ENCODE results near the gene SUSD4.

Gene SUSD4

DNA sequence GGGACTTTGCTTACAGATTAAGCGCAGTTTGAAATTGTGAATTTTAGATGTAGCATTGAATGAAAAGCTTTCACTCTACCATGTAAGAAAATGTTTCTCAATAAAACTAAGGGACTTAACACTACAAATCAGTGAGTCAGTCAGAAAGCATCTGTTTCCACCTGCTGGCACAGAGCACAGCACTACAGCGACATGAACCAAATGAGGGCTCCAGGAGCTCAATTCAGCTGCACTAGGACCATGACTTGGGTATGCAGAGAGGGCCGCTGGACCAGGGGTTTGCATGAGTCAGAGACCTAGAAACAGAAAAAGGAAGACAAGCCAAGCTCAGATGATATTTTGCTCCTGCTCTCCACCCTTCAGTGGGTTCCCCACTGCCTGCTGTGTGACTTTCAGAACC is 5.2 kb downstream of the SUSD4 start:
- no peak for DNase-seq (ENCODE audit: low spot score)
- no peak for FAIRE-seq

GRCh38 chr1:223355699-223356098 is 8.3 kb downstream of the SUSD4 start:
- no peak for FAIRE-seq
- DNase-seq (ENCODE audit: low spot score), result no peak

DNA sequence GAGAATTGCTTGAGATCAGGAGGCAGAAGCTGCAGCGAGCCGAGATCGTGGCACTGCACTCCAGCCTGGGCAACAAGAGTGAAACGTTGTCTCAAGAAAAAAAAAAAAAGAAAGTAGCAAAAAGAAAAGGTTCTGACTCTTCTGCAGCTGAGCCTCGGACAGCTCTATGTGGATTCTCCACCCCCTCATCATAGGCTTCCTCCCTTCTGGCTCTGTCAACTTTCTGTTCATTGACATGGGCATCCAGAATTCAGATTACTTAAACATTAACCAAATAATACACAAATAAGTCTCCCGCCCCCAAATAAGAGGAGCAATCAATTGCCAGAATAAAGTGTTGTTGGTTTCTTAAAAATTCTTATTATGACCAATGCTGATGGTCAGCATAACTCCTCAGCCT is 10.0 kb downstream of the SUSD4 start:
- no peak for FAIRE-seq
- DNase-seq (ENCODE audit: low spot score), result no peak

GRCh38 chr1:223352944-223353343 is 11.0 kb downstream of the SUSD4 start:
- FAIRE-seq (no peak), DNase-seq (ENCODE audit: low spot score) (no peak)

GRCh38 chr1:223350361-223350908 is 13.5 kb downstream of the SUSD4 start:
- DNase-seq (ENCODE audit: low spot score) (no peak), FAIRE-seq (no peak)

GRCh38 chr1:223349241-223349640 is 14.7 kb downstream of the SUSD4 start:
- FAIRE-seq, result no peak
- no peak for DNase-seq (ENCODE audit: low spot score)

- DNase-seq (ENCODE audit: low spot score) (no peak), FAIRE-seq (no peak)
Measured at GRCh38 chr1:223348439-223348838, 15.5 kb downstream of the SUSD4 start.

DNA sequence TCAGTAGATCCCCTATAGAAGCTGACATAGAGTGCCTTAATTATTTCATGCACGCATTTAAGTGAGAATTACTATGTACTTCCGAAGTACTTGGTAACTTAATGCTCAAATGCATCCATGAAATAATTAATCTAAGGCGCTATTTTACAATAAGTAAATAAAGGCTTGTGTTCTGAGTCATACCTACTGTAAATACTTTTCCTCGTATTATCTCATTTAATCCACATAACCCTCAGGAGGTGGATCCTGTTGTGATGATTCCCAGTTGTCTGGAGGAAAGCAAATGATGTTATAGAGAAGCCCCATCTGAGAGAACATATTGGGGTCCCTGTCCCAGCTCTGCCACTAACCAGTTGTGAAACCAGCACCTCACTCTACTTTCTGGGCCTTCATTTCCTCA is 16.4 kb downstream of the SUSD4 start:
- FAIRE-seq (no peak), DNase-seq (ENCODE audit: low spot score) (no peak)

GRCh38 chr1:223346311-223346710 is 17.7 kb downstream of the SUSD4 start:
- no peak for DNase-seq (ENCODE audit: low spot score)
- FAIRE-seq, result no peak

DNA sequence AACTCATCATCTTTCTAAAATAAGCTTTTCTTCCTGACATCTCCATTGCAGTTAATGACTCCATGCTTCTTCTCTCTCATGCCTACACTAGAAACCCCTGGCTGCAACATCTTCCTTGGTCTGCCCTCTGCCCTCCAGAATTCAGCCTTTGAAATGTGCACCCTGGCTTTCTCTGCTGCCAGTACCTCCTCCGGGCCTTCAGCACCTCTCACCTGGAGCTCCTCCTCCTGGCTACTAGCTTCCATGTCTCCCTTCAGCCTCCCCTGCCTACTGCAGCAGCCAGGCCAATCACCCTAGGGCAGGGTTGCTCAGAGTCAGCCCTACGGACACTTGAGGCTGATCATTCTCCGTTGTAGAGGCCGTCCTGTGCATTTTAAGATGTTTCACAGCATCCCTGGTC is 18.3 kb downstream of the SUSD4 start:
- DNase-seq (ENCODE audit: low spot score), result no peak
- FAIRE-seq, result no peak

- FAIRE-seq (no peak), DNase-seq (ENCODE audit: low spot score) (no peak)
Measured at GRCh38 chr1:223344491-223344890, 19.5 kb downstream of the SUSD4 start.

- DNase-seq (ENCODE audit: low spot score), result no peak
- FAIRE-seq, result no peak
Measured at GRCh38 chr1:223343692-223344091, 20.3 kb downstream of the SUSD4 start.

DNA sequence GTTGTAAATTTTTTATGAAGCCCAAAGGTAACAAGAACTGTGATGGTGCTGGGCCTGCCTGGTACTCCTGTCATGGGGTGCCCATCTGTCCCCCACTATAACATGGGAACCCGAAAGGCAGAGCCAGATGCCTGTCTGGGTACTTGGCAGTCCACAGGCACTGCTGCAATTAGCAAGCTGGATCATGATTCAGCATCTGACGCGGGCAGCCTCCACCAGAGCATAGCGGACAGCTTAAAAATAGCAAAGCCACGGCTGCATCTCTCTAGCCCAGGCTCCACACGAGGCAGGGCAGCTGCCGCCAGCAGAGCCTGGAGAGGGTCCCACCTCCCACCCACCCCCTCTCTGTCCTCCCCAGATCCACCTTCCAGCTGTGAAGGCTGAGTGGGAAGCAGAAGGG is 22.9 kb downstream of the SUSD4 start:
- DNase-seq (ENCODE audit: low spot score), result no peak
- FAIRE-seq, result no peak

GRCh38 chr1:223340637-223341036 is 23.3 kb downstream of the SUSD4 start:
- DNase-seq (ENCODE audit: low spot score) (no peak), FAIRE-seq (no peak)

GRCh38 chr1:223339861-223340260 is 24.1 kb downstream of the SUSD4 start:
- DNase-seq (ENCODE audit: low spot score), result no peak

GRCh38 chr1:223338811-223339746 is 24.9 kb downstream of the SUSD4 start:
- no peak for FAIRE-seq
- no peak for DNase-seq (ENCODE audit: low spot score)

More at GRCh38 chr1:223339861-223340260, 24.1 kb downstream of the SUSD4 start:
- FAIRE-seq, result no peak

DNA sequence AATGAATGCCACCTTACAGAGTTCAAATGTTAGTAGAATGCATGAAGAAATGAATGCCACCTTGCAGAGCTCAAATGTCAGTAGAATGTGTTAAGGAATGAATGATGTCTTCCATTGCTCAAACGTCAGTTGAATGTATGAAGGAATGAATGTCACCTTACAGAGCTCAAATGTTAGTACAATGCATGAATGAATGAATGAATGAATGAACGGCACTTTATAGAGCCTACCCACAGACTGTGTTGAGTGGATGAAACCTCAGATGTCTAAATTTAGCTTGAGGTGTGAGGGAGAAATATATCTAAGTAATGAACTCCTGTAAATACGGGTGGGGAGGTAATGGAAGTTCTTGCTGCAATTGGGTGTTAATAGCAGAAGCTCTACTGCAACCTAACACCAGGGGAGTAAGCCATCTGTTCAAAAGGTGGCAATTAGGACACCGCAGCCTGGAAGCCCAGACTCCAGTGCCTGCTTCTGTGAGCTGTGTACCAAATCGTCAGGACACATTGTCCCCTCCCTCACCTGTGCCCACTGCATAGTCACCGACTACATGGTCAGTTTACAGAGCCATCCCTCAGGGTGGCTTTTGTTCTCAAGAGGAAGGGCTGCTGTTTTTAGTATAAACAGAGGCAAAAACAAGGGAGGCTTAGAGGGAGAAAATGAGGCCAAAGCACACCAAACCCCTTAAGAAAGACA is 26.7 kb downstream of the SUSD4 start:
- no peak for DNase-seq (ENCODE audit: low spot score)

GRCh38 chr1:223334156-223334555 is 29.8 kb downstream of the SUSD4 start:
- no peak for FAIRE-seq
- DNase-seq (ENCODE audit: low spot score), result no peak

More for the DNA sequence above, 26.7 kb downstream of the SUSD4 start:
- FAIRE-seq, result no peak

DNA sequence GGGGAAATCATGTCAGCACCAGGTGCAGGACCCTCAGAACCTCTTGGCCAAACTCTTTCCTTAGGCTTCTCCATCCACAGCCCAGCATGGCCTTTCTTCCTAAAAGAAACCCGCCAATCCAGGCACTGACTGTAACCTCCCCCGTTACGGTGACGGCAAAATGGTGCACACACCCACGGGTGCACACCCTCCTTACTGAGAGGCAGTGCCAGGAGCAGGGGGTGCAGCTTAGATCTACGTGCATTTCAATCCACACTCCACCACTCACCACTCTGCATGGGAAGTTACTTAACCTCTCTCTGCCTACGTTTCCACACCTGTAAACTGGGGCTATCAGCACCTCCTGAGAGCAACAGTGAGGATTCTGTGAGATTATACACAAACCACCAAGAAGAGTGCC is 31.0 kb downstream of the SUSD4 start:
- FAIRE-seq (no peak), DNase-seq (ENCODE audit: low spot score) (no peak)

- FAIRE-seq, result no peak
- peak; percentile 71 for DNase-seq (ENCODE audit: low spot score)
Measured at GRCh38 chr1:223331929-223332328, 32.0 kb downstream of the SUSD4 start.

GRCh38 chr1:223331301-223331700 is 32.7 kb downstream of the SUSD4 start:
- no peak for DNase-seq (ENCODE audit: low spot score)
- FAIRE-seq, result no peak

- FAIRE-seq, result no peak
- no peak for DNase-seq (ENCODE audit: low spot score)
Measured at GRCh38 chr1:223330466-223330865, 33.5 kb downstream of the SUSD4 start.

All from urothelium cell line (cell line).